HCT116 (cell line): ENCODE results near the gene DMD.

Experiments used
- CEBPB ChIP-seq: IDR thresholded peaks from 2 replicates; pipeline ENCODE4 v1.6.1; 2012; ENCODE audit warnings: low read depth
- CTCF ChIP-seq, 3 experiments: fragments of 200-600 bp in 1 of 3; sonication (generic) in 1 of 3; IDR thresholded peaks in 2 of 3; conservative IDR thresholded peaks in 1 of 3; 2 replicates each; pipeline ENCODE4 v1.5.1; 2012 to 2017; ENCODE audit warnings: low read depth in 2 of 3, low read length in 2 of 3, antibody characterized with exemption in 1 of 3, borderline replicate concordance in 1 of 3, control low read depth in 1 of 3, mild to moderate bottlenecking in 1 of 3, mixed read lengths in 1 of 3, mixed run types in 1 of 3, moderate library complexity in 1 of 3; ENCODE audit not compliant: insufficient read depth in 1 of 3
- EZH2phosphoT487 ChIP-seq: fragments of 200-600 bp; IDR thresholded peaks from 2 replicates; pipeline ENCODE4 v1.6.1; 2018; ENCODE audit warnings: antibody characterized with exemption, borderline replicate concordance
- JUND ChIP-seq: IDR thresholded peaks from 2 replicates; pipeline ENCODE4 v1.6.1; 2012
- POLR2A ChIP-seq: IDR thresholded peaks from 2 replicates; pipeline ENCODE4 v1.7.0; 2011; ENCODE audit warnings: borderline replicate concordance; ENCODE audit not compliant: insufficient read depth, insufficient read length; ENCODE audit errors: extremely low read depth
- ZFX ChIP-seq: fragments of 450-650 bp; IDR thresholded peaks from 2 replicates; pipeline ENCODE4 v1.6.1; 2017

GRCh38 chrX:31199056-31199839 lies 2012.1 kb downstream of the DMD start:
- TF ChIP-seq CTCF (IDR thresholded peaks at IDR 0.05 in 2 of 3, conservative IDR thresholded peaks at IDR 0.05 in 1 of 3; ENCODE audit: borderline replicate concordance in 1 of 3, insufficient read depth in 1 of 3, low read depth in 2 of 3, low read length in 2 of 3) (no peak), JUND (no peak), CEBPB (no peak), EZH2phosphoT487 (no peak), POLR2A (no peak), ZFX (no peak)
